GM19043 (cell line): ENCODE measurements around the gene SMURF1.
"Not testable (repeated sequence)": the region's sequence is repeated elsewhere in the genome, so short reads cannot be mapped to it uniquely, and the experiment has no call there.

Experiments
- ATAC-seq: cut with Tn5 transposase; IDR thresholded peaks from one replicate; pipeline ENCODE4 v1.9.1; 2021; ENCODE audit warnings: low read depth; ENCODE audit not compliant: unreplicated experiment

Gene SMURF1

DNA sequence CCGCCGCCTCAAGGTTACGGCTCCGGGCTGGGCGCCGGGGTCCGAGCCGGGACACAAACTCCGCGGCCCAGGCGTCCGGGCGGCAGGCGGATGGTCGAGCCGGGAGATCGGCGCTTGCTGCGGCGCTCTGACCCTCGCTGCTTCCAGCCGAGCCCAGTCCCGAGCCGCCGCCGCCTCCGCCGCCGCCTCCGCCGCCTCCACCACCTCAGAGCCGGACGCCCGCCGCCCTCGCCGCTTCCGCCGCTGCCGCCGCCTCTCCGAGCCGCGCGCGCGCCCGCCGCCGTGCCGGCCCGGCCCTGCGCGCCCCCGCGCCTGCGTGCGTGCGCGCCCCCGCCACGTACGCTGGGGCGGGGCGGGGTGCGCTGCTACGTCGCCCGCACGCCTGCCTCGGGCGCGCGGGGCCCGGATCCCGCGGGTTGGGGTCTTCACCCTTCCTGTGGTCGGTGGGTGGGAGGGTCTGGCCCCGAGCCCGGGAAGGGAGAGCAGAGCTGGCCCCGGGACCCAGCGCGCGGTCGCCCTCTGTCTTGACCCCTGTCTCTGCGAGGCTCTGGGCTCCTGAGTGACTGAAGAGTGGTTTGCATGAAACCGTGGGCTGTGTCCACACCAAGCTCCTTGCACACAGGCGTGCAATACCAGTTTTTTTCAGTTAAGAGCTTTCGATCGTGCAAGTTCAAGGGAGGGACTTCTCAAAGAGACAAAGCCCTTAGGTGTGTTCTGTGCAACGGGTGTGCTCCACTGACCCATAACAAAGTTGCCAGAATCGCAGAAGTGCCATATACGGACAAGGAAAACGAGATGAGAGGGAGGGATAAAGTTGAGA is at the start of gene SMURF1:
Gene SMURF1, minus strand, starts transcription at position 256 of the 820 bp plus-strand sequence. CDS start 328 bp downstream, outside the sequence.
- peak; percentile 63 for ATAC-seq

DNA sequence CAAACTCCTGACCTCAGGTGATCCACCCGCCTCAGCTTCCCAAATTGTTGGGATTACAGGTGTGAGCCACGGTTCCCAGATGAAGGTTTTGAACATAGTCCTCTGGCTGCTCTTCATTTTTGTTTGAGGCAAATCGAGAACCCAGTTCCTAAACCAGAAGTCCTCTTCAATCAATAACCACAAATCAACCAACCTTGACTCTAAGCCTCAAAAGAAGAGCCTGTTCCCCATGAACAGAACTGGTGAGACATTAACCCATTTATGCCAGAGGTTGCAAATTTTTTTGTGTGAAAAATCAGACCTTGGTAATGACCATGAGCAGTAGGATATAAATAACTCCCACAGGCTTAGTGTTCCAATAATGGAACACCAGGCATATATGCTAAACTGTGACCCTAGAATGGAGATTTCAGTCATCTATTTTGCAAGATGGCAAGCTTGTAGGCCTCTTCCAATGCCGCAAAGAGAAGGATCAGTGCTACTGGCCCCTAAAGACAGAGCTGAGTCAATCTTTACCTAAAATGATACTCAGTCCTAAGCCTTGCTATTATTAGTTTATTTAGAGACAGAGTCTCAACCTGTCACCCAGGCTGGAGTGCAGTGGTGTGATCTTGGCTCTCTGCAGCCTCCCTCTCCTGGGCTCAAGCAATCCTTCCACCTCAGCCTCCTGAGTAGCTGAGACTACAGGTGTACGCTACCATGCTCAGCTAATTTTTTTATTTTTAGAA is 48.1 kb upstream of the SMURF1 start:
- ATAC-seq, result peak; percentile 70

DNA sequence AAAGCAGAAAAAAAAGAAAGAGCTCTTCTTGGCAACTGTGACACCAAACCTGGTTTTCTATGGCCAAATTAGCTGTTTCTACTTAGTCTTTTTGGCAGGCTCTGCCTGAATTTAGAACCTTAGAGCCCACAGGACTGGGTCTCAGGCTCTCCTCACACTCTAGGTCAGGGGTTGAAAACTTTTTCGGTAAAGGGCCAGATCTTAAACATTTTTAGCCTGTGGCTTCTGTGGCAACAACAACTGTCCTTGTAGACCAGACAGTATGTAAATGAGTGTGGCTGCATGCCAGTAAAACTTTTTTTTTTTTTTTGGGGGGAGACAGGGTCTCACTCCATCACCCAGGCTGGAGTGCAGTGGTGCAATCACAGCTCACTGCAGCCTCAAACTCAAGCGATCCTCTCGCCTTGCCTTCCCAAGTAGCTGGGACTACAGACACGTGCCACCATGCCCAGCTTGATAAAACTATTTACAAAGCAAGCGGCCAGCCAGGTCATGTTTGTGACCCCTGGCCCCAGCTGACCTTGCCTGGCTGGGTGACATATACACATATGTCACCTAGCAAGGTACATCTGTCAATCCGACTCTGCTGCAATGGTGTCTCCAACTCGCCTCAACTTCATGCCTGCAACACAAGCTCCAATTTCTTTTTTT is 46.6 kb upstream of the SMURF1 start:
- ATAC-seq, result no peak

DNA sequence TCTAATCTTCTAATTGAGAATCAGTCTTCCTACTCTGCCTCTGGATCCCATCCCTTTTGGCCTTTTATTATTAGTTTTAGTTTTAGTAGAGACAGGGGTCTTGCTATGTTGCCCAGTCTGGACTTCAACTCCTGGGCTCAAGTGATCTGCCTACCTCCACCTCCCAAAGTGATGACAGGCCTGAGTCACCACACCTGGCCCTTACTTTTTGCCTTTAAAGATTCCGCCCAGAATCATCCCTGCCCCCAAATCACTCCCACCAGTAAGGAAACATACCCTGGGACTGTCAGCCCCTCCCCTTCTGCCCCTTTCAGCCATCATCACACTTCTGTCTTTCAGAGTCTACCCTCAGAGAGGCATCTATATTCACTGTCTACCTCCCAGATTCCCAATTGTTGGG is 45.3 kb upstream of the SMURF1 start:
- no peak for ATAC-seq

DNA sequence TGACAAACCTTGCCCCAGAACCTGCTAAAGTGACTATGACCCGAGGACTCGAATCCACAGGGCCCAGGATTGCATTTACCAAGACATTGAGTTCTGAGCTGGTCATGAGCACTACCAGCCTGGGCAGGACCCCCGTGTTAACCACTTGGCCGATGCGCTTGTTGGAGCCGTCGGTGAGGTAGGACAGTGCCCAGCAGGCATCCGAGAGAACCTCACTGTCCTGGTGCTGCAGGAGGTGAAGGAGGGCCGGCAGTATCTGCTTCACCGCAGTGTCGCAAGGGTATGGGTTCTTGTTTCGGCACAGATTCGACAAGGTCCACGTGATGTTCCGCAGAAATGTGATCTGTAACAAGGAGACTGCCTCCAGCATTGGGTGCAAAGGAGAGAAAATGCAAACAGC is 44.3 kb upstream of the SMURF1 start:
- ATAC-seq, result no peak

DNA sequence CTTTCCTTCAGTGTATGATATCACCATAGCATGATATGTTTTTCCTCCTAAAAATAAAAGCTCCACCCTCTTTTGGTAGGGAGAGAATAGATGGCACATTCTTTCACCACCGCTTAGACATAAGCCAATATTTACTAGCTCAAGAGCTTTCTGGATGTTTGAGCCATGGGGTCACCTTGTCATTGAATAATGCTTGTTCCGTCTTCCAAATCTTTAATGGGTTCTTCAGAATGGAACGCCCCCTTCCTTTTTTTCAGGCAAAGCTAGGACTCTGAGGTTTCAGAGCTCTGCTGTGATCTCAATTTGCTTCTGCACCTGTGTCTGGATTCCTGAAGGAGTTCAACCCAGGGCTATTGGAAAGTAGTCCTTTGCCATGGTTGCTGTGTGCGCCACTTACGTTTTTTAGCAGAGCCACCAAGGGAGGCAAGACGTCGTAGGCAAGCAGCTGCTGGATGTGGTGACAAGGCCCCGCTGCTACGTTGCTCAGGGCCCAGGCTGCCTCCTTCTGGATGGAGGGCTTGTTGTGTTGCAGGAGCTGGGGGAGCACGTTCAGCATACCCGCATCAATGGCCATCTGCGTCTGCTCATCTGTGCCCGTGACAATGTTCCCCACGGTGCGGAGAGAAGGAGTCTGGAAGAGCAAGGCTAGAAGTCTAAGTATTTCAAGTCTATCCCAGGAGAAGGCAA is 40.8 kb upstream of the SMURF1 start:
- no peak for ATAC-seq

DNA sequence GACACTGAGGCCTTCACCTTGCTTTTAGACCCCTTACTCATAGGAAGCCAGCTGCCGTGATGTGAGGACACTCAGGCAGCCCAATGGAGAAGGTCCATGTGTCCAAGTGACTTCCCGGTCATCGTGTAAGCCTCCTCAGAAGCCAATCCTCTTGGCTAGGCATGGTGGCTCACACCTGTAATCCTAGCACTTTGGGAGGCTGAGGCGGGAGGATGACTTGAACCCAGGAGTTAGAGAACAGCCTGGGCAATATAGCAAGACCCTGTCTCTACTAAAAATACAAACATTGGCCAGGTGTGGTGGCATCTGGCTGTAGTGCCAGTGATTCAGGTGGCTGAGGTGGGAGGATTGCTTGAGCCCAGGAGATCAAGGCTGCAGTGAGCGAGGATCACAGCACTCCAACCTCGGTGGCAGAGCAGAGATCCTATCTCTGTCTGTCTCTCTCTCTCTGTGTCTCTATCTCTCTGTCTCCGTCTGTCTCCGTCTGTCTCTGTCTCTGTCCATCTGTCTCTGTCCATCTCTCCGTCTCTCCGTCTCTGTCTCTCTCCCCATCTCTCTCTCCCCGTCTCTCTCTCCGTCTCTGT is 36.3 kb upstream of the SMURF1 start:
- no peak for ATAC-seq

DNA sequence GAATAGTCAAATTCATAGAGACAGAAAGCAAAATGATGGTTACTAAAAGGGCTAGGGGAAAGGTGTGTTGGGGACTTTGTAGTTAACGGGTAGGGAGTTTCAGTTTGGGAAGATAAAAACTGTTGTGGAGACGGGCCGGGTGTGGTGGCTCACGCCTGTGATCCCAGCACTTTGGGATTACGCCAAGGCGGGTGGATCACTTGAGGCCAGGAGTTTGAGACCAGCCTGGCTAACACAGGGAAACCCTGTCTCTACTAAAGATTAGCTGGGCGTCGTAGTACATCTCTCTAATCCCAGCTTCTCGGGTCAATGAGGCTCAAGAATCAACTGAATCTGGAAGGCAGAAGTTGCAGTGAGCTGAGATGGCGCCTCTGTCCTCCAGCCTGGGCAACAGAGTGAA is 33.3 kb upstream of the SMURF1 start:
- ATAC-seq, result no peak

DNA sequence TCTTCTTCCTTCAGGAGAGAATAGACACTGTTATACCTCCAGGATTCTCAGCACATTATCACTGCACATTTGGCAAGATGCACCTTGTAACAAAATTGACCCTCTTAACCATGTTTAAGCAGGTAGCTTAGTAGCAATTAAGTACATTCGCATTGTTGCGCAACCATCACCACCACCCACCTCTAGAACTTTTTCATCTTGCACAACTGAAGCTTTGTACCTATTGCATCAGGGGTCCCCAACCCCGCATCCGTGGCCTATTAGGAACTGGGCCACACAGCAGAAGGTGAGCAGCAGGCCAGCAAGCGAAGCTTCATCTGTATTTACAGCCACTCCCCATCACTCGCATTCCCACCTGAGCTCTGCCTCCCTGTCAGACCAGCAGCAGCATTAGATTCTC is 29.9 kb upstream of the SMURF1 start:
- ATAC-seq, result no peak

DNA sequence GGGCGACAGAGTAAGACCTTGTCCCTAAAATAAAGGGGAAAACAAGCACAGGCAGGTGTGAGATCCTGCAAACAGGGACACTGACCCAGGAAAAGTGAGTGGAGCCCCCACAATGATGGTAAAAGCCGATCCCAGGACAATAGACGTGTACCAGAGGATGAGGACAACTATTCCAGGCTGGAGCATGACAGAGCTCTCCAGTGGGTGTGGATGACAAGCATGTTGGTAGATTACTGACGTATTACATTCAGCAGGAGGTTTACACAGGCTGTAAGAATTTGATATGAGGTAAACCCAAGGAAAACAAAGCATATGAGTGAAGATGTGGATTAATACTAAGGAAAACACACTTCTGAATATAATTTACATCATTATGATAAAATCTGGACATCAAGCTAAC is 27.8 kb upstream of the SMURF1 start:
- no peak for ATAC-seq

DNA sequence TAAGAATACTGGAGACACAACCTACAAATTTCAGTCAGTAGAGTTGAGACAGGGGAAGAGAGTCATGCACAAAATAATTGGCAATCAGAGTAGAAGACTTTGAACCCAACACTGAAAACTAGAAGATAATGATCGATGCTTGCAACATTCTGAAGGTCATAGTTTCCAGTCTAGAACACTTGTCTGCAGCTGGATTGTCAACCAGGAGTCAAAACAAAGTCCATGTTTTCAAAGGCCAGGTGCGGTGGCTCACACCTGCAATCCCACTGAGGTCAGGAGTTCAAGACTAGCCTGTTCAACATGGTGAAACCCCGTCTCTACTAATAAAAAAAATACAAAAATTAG is 26.8 kb upstream of the SMURF1 start:
- ATAC-seq, result no peak

DNA sequence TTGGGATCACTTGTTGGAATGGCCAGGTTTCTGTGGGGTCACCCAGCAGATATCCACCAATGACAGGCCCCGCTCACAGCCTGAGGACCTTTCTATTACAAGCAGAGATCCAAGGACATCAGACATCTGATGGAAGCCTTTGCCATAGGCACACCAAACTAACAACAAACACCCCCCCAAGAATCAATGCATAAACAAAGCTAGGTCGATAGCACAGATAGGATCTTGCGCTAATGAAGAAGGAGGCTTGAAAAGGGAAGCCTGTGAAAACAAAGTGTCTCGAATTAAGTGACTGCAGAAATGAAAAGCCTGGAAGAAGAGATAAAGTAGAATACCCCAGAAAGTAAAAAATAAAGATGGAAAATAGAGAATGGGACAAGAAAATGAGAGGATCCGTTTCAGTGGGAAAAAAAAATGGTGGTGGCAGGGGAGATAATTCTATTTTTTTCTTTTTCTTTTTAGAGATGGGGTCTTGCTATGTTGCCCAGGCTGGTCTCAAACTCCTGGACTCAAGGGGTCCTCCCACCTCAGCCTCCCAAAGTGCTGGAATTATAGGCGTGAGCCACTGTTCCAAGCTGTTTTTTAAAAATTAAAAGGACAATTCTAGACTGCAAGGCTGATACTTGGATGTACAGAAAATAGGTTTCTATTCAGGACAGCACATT is 26.3 kb upstream of the SMURF1 start:
- ATAC-seq, result no peak

DNA sequence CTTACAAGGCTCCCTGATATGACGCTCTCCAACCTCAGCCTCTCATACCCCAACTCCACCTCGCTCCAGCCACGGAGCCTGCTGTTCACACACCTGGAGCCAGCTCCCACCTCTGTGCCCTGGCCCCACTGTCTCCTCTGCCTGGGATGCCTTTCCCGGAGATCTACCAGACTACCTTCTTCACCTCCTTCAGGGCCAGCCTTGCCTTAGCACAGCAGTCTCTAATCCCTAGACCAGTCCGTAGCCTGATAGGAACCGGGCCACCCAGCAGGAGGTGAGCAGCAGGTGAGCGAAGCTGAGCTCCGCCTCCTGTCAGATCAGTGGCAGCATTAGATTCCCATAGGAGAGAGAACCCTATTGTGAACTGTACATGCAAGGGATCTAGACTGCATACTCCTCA is 23.2 kb upstream of the SMURF1 start:
- ATAC-seq, result no peak

DNA sequence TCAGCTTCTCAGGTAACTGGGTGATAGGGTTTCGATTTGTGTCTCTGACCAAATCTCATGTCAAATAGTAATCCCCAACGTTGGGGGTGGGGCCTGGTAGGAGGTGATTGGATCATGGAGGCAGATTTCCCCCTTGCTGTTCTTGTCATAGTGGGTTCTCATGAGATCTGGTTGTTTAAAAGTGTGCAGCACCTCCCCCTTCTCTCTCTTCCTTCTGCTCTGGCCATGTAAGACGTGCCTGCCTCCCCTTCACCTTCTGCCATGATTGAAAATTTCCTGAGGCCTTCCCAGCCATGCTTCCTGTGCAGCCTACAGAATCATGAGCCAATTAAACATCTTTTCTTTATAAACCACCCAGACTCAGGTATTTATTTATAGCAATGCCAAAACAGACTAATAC is 21.9 kb upstream of the SMURF1 start:
- ATAC-seq, result no peak

DNA sequence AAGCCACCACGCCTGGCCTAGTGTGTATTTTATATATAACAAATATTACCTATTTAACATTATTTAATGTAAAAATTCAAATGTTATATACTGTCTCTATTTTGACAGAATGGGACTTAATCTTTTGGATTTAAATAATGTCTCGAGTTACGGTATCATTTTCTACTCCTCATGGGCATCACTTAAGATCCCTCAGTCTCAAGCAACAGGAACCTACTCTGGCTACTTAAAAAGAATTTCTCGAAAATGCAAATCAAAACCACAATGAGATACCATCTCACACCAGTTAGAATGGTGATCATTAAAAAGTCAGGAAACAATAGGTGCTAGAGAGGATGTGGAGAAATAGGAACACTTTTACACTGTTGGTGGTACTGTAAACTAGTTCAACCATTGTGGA is 19.8 kb upstream of the SMURF1 start:
- not testable (repeated sequence) for ATAC-seq

DNA sequence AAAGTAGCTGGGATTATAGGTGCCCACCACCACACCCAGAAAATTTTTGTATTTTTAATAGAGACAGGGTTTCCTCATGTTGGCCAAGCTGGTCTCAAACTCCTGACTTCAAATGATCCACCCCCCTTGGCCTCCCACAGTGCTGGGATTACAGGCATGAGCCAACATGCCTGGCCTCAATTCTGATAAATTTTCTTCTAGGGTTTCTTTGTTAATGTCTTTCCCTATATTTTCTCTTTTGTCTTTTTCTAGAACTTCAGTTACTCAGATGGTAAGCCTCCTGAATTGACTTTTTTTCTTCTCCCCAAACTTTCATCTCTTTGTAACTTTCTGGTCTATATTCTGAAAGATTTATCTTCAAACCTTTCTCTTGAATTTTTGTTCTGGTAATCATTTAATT is 12.7 kb upstream of the SMURF1 start:
- no peak for ATAC-seq

DNA sequence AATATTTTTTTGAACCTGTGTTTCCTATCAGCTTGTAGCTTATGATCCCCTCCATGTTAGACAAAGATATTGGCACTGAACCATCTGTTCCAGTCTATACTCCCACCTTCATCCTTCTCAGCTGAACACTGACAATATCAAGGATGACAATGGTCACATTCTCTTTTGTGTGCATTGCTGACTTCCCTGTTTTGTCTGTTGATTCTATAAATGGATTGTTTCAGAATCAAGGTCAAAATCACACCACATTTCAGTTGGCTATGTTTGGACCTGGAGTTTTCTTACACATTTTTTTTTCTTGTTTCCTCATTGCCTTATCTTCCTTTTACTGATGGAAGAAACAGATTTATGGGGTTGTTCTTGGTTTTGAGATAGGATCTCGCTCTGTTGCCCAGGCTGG is 11.3 kb upstream of the SMURF1 start:
- ATAC-seq, result no peak

DNA sequence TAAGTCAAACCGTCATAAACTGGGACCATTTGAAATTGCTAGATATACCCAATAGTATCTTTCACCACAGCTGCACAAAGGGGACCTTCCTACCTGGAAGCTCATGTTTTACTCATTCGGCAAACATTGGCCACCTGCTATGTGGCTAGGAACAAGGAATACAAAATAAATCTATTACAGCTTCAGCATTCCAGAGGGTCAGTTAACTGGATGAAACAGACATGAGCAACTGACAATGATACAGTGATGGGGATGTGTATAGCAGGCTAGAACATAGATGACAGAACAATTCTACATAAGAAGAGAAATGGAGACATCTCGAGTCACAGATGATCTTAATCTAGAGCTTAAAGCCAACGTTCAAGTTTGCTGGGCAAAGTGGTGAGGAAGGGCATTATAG is 3.1 kb upstream of the SMURF1 start:
- ATAC-seq, result no peak

DNA sequence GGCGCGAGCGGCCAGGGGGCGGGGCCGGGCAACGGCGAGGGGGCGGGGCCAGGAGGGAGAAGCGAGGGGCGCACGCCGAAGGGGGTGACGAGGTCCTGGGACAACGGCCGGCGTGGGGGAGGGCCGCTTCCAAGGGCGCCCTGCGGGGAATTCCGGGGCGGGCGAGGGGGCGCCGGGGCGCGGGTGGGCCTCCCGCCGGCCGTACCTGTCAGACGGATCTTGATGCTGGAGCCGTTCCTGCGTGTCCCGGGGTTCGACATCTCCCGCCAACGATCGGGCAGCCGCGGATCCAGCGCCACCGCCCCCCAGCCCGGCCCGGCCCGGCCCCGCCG is 421 bp downstream of the SMURF1 start:
- ATAC-seq, result peak; percentile 26

DNA sequence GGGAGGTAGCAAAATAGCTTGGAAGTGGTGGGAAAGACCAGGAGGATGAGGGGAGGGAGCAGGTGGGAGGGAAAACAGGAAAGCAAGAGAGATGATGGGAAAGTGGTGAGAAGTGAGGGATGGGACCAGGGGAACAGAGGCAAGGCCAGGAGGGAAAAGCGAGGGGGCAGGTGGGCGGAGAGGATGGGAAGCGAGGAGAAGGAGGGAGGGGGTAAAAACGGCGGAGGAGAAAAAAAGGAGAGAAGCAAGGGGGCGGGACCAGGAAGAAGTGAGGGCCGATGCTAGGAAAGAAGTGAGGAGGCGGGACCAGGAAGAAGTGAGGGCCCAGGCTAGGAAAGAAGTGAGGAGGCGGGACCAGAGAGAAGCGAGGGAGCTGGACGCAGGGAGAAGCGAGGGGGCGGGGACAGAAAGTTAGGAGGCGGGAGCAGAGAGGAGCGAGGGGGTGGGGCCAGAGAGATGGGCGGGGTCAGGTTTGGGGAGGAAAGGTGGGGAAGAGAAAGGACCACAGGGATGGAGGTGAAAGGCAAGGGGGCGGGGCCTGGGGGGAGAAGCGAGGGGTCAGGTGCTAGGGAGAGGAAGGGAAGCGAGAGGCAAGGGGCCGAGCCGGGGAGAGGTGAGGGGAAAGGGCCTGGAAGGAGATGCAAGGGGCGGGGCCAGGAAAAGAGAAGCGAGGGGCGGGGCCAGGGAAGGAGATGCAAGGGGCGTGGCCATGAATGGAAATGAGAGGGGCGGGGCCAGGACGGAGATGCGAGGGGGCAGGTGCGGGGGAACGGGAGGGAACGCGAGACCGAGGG is 984 bp downstream of the SMURF1 start:
- ATAC-seq, result no peak
